Measurements from ENCODE around the gene PEX5L.
A peak's percentile ranks its signal among the peaks of the same experiment; 100 is the strongest.

PEX5L gene

GRCh38 chr3:179971280-179971679, 65.5 kb downstream of the PEX5L start:
- ChIA-PET CTCF (no interaction called here), POLR2A (ENCODE audit: low non-redundant PET) (no interaction called here)
- no peak for TF ChIP-seq CTCF (conservative IDR thresholded peaks at IDR 0.05; ENCODE audit: low read depth)
- H3K27ac ChIP-seq: no peak overlapping the region
- DNase-seq (ENCODE audit: low spot score): no peak

- no peak for TF ChIP-seq CTCF (conservative IDR thresholded peaks at IDR 0.05; ENCODE audit: low read depth)
- H3K27ac ChIP-seq: no peak overlapping the region
- POLR2A ChIA-PET (ENCODE audit: low non-redundant PET): no interaction called here
- CTCF ChIA-PET: no interaction called here
- DNase-seq (ENCODE audit: low spot score): no peak
Observed at GRCh38 chr3:179970746-179971145, 66.0 kb downstream of the PEX5L start.

- no peak overlapping the region for H3K27ac ChIP-seq
- no peak for TF ChIP-seq CTCF (conservative IDR thresholded peaks at IDR 0.05; ENCODE audit: low read depth)
- DNase-seq (ENCODE audit: low spot score): peak; percentile 46
- ChIA-PET CTCF (no interaction called here), POLR2A (ENCODE audit: low non-redundant PET) (no interaction called here)
Observed at GRCh38 chr3:179969525-179969924, 67.2 kb downstream of the PEX5L start.

GRCh38 chr3:179967622-179968021, 69.1 kb downstream of the PEX5L start:
- no peak overlapping the region for H3K27ac ChIP-seq
- POLR2A ChIA-PET (ENCODE audit: low non-redundant PET): no interaction called here
- CTCF ChIA-PET: interaction anchor here (0.6 kb wide), 1 partner anchor 24 kb away, joined by 3 read pairs; no protein-coding TSS in a partner anchor
- TF ChIP-seq CTCF (conservative IDR thresholded peaks at IDR 0.05; ENCODE audit: low read depth): no peak
- no peak for DNase-seq (ENCODE audit: low spot score)

- CTCF ChIA-PET: interaction anchor here (0.7 kb wide), 1 partner anchor 36 kb away, joined by 3 read pairs; no protein-coding TSS in a partner anchor
- TF ChIP-seq CTCF (conservative IDR thresholded peaks at IDR 0.05; ENCODE audit: low read depth): no peak
- no peak overlapping the region for H3K27ac ChIP-seq
- DNase-seq (ENCODE audit: low spot score): no peak
- POLR2A ChIA-PET (ENCODE audit: low non-redundant PET): no interaction called here
Observed at GRCh38 chr3:179964890-179965289, 71.8 kb downstream of the PEX5L start.

GRCh38 chr3:179962629-179963387, 73.9 kb downstream of the PEX5L start:
- no peak for DNase-seq (ENCODE audit: low spot score)
- no peak overlapping the region for H3K27ac ChIP-seq
- ChIA-PET CTCF (no interaction called here), POLR2A (ENCODE audit: low non-redundant PET) (no interaction called here)
- no peak for TF ChIP-seq CTCF (conservative IDR thresholded peaks at IDR 0.05; ENCODE audit: low read depth)

Measured in RWPE1 (cell line).